ENCODE data around the gene TMEM119. TPM values are rescaled to one million over a fixed set of nuclear protein-coding genes. Genes with fewer than 3 reads are reported as not detected.
A peak's percentile ranks its signal among the peaks of the same experiment; 100 is the strongest.

TMEM119 gene
- total RNA-seq, 1 experiment from 2014 or later: not detected

GRCh38 chr12:108611884-108612415 is 14.1 kb upstream of the TMEM119 start:
- H3K4me3 ChIP-seq (ENCODE audit: low read depth in 2 of 2, low read length in 2 of 2): no peak overlapping the region
- in situ Hi-C loops (cut with HindIII; ENCODE audit: low pct_unique_long_range_greater_than_20kb, low sequenced_read_pairs): no loop called here
- no peaks in the 10 kb centered on the region for H3K9me3 ChIP-seq (ENCODE audit: control insufficient read depth, insufficient read depth, low read depth, low read length)
- no peak for DNase-seq (ENCODE audit: low read depth, low spot score)
- ATAC-seq: peak; percentile 68; the same call in 1 of the 2 replicates
- peak overlapping the region; percentile 14; the same call in 1 of the 2 replicates for H3K27ac ChIP-seq (ENCODE audit: low read length)
- ChIA-PET CTCF (interaction anchor here (0.6 to 1.0 kb wide), 2 partner anchors 14 to 18 kb away, joined by 3 to 8 read pairs; partner anchors contain the start of gene TMEM119), POLR2A (interaction anchor here (0.6 kb wide), 1 partner anchor 89 kb away, joined by 4 read pairs; no protein-coding TSS in a partner anchor)
- peaks cover 17% of the 10 kb centered on the region for H3K4me1 ChIP-seq (ENCODE audit: control insufficient read depth, insufficient read depth, low read length)
- H3K36me3 ChIP-seq (ENCODE audit: control insufficient read depth, insufficient read depth, low read length): no peaks in the 10 kb centered on the region
- BruUV-seq (replicated peaks): no TSS peak
- intact Hi-C loops (cut with micrococcal nuclease; ENCODE audit: unreplicated experiment): no loop called here
- no peaks in the 10 kb centered on the region for H3K27me3 ChIP-seq (ENCODE audit: control insufficient read depth, insufficient read depth, low read length)
- TF ChIP-seq POLR2AphosphoS5 (IDR thresholded peaks at IDR 0.05; ENCODE audit: low read depth, low read length) (no peak), SIN3A (IDR thresholded peaks at IDR 0.05; ENCODE audit: borderline replicate concordance, insufficient read depth, low read depth, low read length) (no peak), TCF7L2 (IDR thresholded peaks at IDR 0.05; ENCODE audit: low read depth, low read length) (no peak)
- TF ChIP-seq, protein P1, sequence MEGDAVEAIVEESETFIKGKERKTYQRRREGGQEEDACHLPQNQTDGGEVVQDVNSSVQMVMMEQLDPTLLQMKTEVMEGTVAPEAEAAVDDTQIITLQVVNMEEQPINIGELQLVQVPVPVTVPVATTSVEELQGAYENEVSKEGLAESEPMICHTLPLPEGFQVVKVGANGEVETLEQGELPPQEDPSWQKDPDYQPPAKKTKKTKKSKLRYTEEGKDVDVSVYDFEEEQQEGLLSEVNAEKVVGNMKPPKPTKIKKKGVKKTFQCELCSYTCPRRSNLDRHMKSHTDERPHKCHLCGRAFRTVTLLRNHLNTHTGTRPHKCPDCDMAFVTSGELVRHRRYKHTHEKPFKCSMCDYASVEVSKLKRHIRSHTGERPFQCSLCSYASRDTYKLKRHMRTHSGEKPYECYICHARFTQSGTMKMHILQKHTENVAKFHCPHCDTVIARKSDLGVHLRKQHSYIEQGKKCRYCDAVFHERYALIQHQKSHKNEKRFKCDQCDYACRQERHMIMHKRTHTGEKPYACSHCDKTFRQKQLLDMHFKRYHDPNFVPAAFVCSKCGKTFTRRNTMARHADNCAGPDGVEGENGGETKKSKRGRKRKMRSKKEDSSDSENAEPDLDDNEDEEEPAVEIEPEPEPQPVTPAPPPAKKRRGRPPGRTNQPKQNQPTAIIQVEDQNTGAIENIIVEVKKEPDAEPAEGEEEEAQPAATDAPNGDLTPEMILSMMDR (IDR thresholded peaks at IDR 0.05): no peak; the same call in 1 of the 2 replicates
- TF ChIP-seq, protein P2, sequence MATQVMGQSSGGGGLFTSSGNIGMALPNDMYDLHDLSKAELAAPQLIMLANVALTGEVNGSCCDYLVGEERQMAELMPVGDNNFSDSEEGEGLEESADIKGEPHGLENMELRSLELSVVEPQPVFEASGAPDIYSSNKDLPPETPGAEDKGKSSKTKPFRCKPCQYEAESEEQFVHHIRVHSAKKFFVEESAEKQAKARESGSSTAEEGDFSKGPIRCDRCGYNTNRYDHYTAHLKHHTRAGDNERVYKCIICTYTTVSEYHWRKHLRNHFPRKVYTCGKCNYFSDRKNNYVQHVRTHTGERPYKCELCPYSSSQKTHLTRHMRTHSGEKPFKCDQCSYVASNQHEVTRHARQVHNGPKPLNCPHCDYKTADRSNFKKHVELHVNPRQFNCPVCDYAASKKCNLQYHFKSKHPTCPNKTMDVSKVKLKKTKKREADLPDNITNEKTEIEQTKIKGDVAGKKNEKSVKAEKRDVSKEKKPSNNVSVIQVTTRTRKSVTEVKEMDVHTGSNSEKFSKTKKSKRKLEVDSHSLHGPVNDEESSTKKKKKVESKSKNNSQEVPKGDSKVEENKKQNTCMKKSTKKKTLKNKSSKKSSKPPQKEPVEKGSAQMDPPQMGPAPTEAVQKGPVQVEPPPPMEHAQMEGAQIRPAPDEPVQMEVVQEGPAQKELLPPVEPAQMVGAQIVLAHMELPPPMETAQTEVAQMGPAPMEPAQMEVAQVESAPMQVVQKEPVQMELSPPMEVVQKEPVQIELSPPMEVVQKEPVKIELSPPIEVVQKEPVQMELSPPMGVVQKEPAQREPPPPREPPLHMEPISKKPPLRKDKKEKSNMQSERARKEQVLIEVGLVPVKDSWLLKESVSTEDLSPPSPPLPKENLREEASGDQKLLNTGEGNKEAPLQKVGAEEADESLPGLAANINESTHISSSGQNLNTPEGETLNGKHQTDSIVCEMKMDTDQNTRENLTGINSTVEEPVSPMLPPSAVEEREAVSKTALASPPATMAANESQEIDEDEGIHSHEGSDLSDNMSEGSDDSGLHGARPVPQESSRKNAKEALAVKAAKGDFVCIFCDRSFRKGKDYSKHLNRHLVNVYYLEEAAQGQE (IDR thresholded peaks at IDR 0.05; ENCODE audit: insufficient read depth in 1 of 2, low read depth in 2 of 2, low read length in 1 of 2): no peak

DNA sequence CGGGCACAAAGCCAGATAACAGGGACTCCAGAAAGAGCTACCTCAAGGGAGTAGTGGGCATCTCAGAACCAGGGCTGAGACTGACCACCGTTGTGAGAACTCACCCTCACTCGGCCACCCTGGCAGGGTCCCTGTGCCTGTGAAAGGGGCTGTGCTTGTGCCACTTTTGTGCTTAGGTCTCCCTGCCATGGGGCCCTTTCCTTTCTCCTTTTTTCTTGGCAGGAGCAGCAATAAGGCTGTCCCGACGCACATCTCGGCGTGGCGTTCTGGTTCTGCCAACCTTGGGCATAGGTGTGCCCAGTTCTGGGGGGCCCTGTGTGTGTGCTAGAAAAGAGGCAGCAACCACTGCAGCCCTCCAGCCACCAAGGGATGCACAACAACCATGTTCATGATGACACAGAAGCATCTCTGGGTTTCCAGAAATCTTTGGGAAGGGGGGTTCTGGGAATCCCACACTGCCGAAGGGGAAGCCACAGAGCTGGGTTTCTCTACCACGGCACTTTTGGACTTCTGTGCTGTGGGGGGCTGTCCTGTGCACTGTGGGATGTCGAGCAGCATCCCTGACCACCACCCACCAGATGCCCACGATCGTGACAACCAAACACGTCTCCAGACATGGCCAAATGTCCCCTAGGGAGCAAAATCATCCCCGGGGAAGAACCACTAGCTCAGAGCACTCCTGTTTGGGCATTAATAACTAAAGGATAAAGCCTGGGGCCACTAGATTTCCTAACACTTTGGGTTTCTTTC is 13.1 kb upstream of the TMEM119 start:
- no TSS peak for BruUV-seq (replicated peaks)
- Histone ChIP-seq H3K36me3 (ENCODE audit: control insufficient read depth, insufficient read depth, low read length) (no peaks in the 10 kb centered on the region), H3K4me1 (ENCODE audit: control insufficient read depth, insufficient read depth, low read length) (peaks cover 17% of the 10 kb centered on the region), H3K27me3 (ENCODE audit: control insufficient read depth, insufficient read depth, low read length) (no peaks in the 10 kb centered on the region), H3K4me3 (ENCODE audit: low read depth in 2 of 2, low read length in 2 of 2) (no peak overlapping the region), H3K9me3 (ENCODE audit: control insufficient read depth, insufficient read depth, low read depth, low read length) (no peaks in the 10 kb centered on the region), H3K27ac (ENCODE audit: low read length) (no peak overlapping the region; the same call in 1 of the 2 replicates)
- ATAC-seq: no peak
- intact Hi-C loops (cut with micrococcal nuclease; ENCODE audit: unreplicated experiment): no loop called here
- no peak for DNase-seq (ENCODE audit: low read depth, low spot score)
- in situ Hi-C loops (cut with HindIII; ENCODE audit: low pct_unique_long_range_greater_than_20kb, low sequenced_read_pairs): no loop called here
- POLR2A ChIA-PET: interaction anchor here (0.6 kb wide), 1 partner anchor 88 kb away, joined by 4 read pairs; no protein-coding TSS in a partner anchor
- CTCF ChIA-PET: interaction anchor here (0.6 to 1.0 kb wide), 2 partner anchors 13 to 17 kb away, joined by 3 to 8 read pairs; partner anchors contain the start of gene TMEM119
- no peak for TF ChIP-seq SIN3A (IDR thresholded peaks at IDR 0.05; ENCODE audit: borderline replicate concordance, insufficient read depth, low read depth, low read length)
- TF ChIP-seq POLR2AphosphoS5 (IDR thresholded peaks at IDR 0.05; ENCODE audit: low read depth, low read length): no peak
- TF ChIP-seq, protein P2 (IDR thresholded peaks at IDR 0.05; ENCODE audit: insufficient read depth in 1 of 2, low read depth in 2 of 2, low read length in 1 of 2): no peak
- no peak for TF ChIP-seq TCF7L2 (IDR thresholded peaks at IDR 0.05; ENCODE audit: low read depth, low read length)

Data from Panc1 (cell line).